Measurements from ENCODE around the gene GEN1. TPM values are rescaled to one million over a fixed set of nuclear protein-coding genes. Genes with fewer than 3 reads are reported as not detected.

The GEN1 gene
- total and polyA plus RNA-seq, 10 donors = 4.3 to 22.0 (median 16.6) TPM

DNA sequence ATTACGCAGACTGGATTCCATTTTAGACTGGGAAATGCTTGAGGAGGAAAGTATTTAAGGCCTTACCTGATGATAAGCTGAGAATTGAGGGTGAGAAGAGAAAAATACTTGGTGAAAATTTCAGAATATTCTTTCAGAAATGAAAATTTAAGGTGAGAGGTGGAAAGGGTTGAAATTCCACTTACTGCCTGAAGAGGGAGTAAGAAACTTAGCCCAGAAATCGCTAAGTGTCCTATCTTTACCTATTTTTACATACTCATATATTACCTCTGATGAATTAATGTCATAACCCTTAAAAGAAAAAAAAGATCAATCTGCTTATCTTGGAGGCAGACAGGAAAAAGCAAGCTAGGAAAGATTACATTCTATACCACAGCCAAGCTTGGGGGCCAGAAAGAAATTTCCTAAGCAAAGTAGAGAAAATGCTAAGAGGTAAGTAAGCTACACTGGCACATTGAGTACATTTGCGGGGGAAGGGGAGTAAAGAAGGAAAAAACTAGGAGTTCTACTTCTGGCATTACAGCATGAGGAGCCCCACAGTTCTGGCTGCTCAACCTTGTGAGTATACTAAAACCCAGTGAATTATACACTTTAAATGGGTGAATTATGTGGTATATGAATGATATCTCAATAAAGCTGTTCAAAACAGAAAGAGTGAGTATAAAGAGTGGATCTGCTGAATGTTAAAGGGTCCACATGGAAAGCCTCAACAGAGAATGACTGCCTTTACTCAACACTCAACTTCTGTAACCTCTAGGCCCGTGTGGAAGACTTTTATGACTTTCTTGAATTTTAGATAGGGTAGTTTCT, 34.2 kb upstream of the GEN1 start:
- no peaks in the 10 kb centered on the region for H3K9me3 ChIP-seq
- H3K4me1 ChIP-seq = no peaks in the 10 kb centered on the region
- TF ChIP-seq POLR2A (IDR thresholded peaks at IDR 0.05) = no peak
- TF ChIP-seq, protein P1, sequence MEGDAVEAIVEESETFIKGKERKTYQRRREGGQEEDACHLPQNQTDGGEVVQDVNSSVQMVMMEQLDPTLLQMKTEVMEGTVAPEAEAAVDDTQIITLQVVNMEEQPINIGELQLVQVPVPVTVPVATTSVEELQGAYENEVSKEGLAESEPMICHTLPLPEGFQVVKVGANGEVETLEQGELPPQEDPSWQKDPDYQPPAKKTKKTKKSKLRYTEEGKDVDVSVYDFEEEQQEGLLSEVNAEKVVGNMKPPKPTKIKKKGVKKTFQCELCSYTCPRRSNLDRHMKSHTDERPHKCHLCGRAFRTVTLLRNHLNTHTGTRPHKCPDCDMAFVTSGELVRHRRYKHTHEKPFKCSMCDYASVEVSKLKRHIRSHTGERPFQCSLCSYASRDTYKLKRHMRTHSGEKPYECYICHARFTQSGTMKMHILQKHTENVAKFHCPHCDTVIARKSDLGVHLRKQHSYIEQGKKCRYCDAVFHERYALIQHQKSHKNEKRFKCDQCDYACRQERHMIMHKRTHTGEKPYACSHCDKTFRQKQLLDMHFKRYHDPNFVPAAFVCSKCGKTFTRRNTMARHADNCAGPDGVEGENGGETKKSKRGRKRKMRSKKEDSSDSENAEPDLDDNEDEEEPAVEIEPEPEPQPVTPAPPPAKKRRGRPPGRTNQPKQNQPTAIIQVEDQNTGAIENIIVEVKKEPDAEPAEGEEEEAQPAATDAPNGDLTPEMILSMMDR (IDR thresholded peaks at IDR 0.05 in 8 of 11, conservative IDR thresholded peaks at IDR 0.05 in 3 of 11) = peak; percentile 50 to 85 (median 73)
- 72 to 75% (median 73%) methylated on average over 4 of the region's 4 CpGs for WGBS, 5 donors
- no peak overlapping the region for H3K27ac ChIP-seq
- H3K27me3 ChIP-seq (replicated peaks in 1 of 7) = no peaks in the 10 kb centered on the region
- intact Hi-C loops (cut with DNase I; ENCODE audit: low total_unique reads) = loop anchor here (10.0 kb wide), 1 partner anchor 115 kb away; no protein-coding TSS in a partner anchor
- no peak overlapping the region for H3K4me3 ChIP-seq
- no peak for DNase-seq
- H3K36me3 ChIP-seq = peaks cover 0 to 100% (median 69%) of the 10 kb centered on the region in 6 donors

DNA sequence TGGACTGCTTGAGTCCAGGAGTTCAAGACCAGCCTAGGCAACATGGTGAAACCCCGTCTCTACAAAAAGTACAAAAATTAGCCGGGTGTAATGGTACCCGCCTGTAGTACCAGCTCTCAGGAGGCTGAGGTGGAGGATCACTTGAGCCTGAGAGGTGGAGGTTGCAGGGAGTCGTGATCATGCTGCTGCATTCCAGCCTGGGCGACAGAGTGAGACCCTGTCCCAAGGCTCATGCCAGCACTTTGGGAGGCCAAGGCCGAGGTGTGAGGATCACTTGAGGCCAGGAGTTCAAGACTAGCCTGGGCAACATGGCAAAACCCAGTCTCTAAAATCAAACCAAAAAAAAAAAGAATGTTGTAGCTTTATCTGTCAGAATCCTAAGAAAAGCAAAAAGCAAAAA, 25.7 kb upstream of the GEN1 start:
- Histone ChIP-seq H3K36me3 (peaks cover 0 to 99% (median 52%) of the 10 kb centered on the region in 6 donors), H3K27ac (no peak overlapping the region), H3K9me3 (no peaks in the 10 kb centered on the region), H3K4me1 (no peaks in the 10 kb centered on the region), H3K27me3 (replicated peaks in 1 of 7) (no peaks in the 10 kb centered on the region), H3K4me3 (no peak overlapping the region)
- intact Hi-C loops (cut with DNase I; ENCODE audit: low total_unique reads) = loop anchor here (10.0 kb wide), 1 partner anchor 107 kb away; no protein-coding TSS in a partner anchor
- DNase-seq = peak; percentile 54
- 89 to 100% (median 95%) methylated on average over 6 of the region's 6 CpGs for WGBS, 5 donors
- TF ChIP-seq POLR2A (IDR thresholded peaks at IDR 0.05) (no peak), POLR2AphosphoS5 (IDR thresholded peaks at IDR 0.05) (no peak)
- TF ChIP-seq, protein P1 (IDR thresholded peaks at IDR 0.05 in 8 of 11, conservative IDR thresholded peaks at IDR 0.05 in 3 of 11) = no peak

DNA sequence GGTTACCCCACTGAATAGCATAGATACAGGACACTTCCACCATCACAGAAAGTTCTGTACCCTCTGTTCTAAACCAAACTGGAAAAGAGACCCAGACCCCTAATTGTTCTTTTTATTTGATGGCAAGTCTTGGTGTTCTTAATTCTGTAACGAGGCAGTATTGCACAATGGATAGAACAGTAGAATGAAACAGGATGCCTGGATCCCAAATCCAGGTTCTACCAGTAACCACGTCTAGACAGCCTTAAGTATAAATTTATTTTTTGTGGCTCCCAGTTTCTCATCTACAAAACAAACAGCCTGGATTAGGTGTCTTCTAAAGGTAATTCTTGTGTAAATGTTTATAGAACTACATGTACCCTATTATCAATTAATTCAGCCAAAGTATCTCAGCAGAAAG, 24.1 kb upstream of the GEN1 start:
- no peak for DNase-seq
- TF ChIP-seq, protein P1 (IDR thresholded peaks at IDR 0.05 in 8 of 11, conservative IDR thresholded peaks at IDR 0.05 in 3 of 11) = no peak
- no peak for TF ChIP-seq POLR2AphosphoS5 (IDR thresholded peaks at IDR 0.05)
- no peaks in the 10 kb centered on the region for H3K4me1 ChIP-seq
- H3K9me3 ChIP-seq = no peaks in the 10 kb centered on the region
- WGBS, 5 donors = 68 to 94% (median 88%) methylated on average over 2 of the region's 2 CpGs
- intact Hi-C loops (cut with DNase I; ENCODE audit: low total_unique reads) = loop anchor here (10.0 kb wide), 1 partner anchor 105 kb away; no protein-coding TSS in a partner anchor
- H3K4me3 ChIP-seq = no peak overlapping the region
- no peak overlapping the region for H3K27ac ChIP-seq
- H3K36me3 ChIP-seq = peaks cover 0 to 99% (median 55%) of the 10 kb centered on the region in 6 donors
- H3K27me3 ChIP-seq (replicated peaks in 1 of 7) = no peaks in the 10 kb centered on the region

DNA sequence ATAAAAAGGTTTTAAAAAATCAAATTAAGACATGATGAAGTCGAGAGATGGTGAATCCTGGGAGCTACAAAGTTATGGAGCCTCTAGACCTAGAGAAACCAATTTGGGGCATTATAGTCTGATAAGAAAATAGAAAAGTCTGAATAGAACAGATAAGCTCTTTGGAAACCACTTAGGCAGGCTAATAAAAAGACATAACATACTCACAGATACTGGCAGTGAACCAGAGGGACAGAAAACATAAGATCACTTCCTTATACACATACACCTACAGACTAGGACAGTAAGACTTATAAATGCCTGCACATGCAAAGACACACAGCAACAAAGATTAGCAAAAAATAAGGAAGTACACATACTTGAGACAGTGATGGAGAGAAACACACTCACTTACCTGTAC, 20.3 kb upstream of the GEN1 start:
- WGBS, 5 donors = 86 to 98% (median 95%) methylated on average over 1 of the region's 1 CpG
- no peak overlapping the region for H3K27ac ChIP-seq
- TF ChIP-seq, protein P1 (IDR thresholded peaks at IDR 0.05 in 8 of 11, conservative IDR thresholded peaks at IDR 0.05 in 3 of 11) = no peak
- no peak for TF ChIP-seq POLR2AphosphoS5 (IDR thresholded peaks at IDR 0.05)
- no peak for TF ChIP-seq POLR2A (IDR thresholded peaks at IDR 0.05)
- no peaks in the 10 kb centered on the region for H3K4me1 ChIP-seq
- no peak overlapping the region for H3K4me3 ChIP-seq
- intact Hi-C loops (cut with DNase I; ENCODE audit: low total_unique reads) = no loop called here
- no peaks in the 10 kb centered on the region for H3K27me3 ChIP-seq (replicated peaks in 1 of 7)
- DNase-seq = no peak
- no peaks in the 10 kb centered on the region for H3K9me3 ChIP-seq
- H3K36me3 ChIP-seq = peaks cover 0 to 100% (median 76%) of the 10 kb centered on the region in 6 donors
